IPS-18c (cell line): ENCODE results near the gene GNMT.
"Not testable (repeated sequence)": the region's sequence is repeated elsewhere in the genome, so short reads cannot be mapped to it uniquely, and the experiment has no call there.

ENCODE experiments used
- H3K4me3 ChIP-seq: 2 replicates; pipeline ENCODE4 v1.7.0; 2013; ENCODE audit warnings: low read depth, mild to moderate bottlenecking, low read length, moderate library complexity; ENCODE audit not compliant: insufficient read depth
- H3K9me3 ChIP-seq: one replicate; pipeline ENCODE4 v1.6.1; 2013; ENCODE audit warnings: mild to moderate bottlenecking, low read length, moderate library complexity; ENCODE audit not compliant: control insufficient read depth, insufficient read depth

Gene GNMT

GRCh38 chr6:42988486-42989020, 28.0 kb downstream of the GNMT start:
- no peak overlapping the region for H3K4me3 ChIP-seq
- no peaks in the 10 kb centered on the region for H3K9me3 ChIP-seq

- H3K4me3 ChIP-seq, result no peak overlapping the region
- no peaks in the 10 kb centered on the region for H3K9me3 ChIP-seq
These were observed 29.4 kb downstream of the GNMT start for GRCh38 chr6:42989923-42990322.

DNA sequence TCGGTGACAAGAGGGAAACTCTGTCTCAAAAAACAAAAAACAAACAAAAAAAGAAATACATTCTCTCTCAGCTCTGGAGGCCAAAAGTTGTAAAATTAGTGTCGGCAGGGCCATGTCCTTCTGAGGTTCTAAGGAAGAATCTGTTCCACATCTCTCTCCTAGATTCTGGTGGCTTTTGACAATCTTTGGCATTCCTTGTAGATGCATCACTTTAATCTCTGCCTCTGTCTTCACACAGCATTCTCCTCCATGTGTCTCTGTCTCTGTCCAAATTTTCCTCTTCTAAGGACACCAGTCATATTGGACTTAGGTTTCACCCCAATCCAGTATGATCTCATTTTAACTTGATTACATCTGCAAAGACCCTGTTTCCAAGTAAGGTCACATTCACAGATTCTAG, 32.9 kb downstream of the GNMT start:
- Histone ChIP-seq H3K9me3 (no peaks in the 10 kb centered on the region), H3K4me3 (no peak overlapping the region)

GRCh38 chr6:42996513-42996912, 36.0 kb downstream of the GNMT start:
- Histone ChIP-seq H3K9me3 (no peaks in the 10 kb centered on the region), H3K4me3 (no peak overlapping the region)

DNA sequence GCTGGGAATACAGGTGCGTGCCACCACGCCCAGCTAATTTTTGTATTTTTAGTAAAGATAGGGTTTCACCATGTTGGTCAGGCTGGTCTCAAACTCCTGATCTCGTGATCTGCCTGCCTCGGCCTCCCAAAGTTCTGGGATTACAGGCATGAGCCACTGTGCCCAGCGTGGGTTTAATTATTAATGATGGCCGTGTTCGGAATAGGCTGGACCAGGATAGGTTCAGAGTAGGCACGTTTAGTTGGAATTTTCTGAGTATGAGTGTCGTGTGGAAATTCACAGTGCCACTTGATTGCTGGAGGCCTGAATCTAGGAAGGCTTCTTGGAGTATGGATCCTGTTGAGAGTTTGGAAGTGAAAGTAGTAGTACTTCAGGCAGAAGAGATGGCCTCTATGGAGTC, 37.7 kb downstream of the GNMT start:
- not testable (repeated sequence) for H3K4me3 ChIP-seq, H3K9me3 ChIP-seq

GRCh38 chr6:43001843-43002242, 41.3 kb downstream of the GNMT start:
- H3K9me3 ChIP-seq, result peaks cover 2% of the 10 kb centered on the region
- H3K4me3 ChIP-seq, result no peak overlapping the region

GRCh38 chr6:43005844-43006243, 45.3 kb downstream of the GNMT start:
- no peak overlapping the region for H3K4me3 ChIP-seq
- peaks cover 2% of the 10 kb centered on the region for H3K9me3 ChIP-seq

GRCh38 chr6:43006251-43006650, 45.7 kb downstream of the GNMT start:
- Histone ChIP-seq H3K4me3 (no peak overlapping the region), H3K9me3 (peaks cover 2% of the 10 kb centered on the region)

DNA sequence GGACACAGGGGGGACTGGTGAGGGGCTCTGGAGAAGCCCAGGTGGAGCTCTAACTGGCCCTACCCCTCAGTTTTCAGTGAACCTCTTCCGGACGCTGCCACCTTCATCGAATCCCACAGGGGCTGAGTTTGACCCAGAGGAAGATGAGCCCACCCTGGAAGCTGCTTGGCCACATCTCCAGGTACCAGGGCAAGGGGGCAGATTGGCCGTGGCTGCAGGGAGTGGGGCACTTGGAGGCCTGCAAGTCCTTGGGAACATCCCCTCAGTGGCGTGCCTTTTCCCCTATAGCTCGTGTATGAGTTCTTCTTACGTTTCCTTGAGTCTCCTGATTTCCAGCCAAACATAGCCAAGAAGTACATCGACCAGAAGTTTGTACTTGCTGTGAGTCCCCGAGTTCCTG, 46.6 kb downstream of the GNMT start:
- Histone ChIP-seq H3K4me3 (no peak overlapping the region), H3K9me3 (peaks cover 2% of the 10 kb centered on the region)

- no peak overlapping the region for H3K4me3 ChIP-seq
- H3K9me3 ChIP-seq, result no peaks in the 10 kb centered on the region
These were observed 48.6 kb downstream of the GNMT start for GRCh38 chr6:43009124-43009523.

GRCh38 chr6:43011207-43011606, 50.7 kb downstream of the GNMT start:
- H3K9me3 ChIP-seq, result no peaks in the 10 kb centered on the region
- no peak overlapping the region for H3K4me3 ChIP-seq

DNA sequence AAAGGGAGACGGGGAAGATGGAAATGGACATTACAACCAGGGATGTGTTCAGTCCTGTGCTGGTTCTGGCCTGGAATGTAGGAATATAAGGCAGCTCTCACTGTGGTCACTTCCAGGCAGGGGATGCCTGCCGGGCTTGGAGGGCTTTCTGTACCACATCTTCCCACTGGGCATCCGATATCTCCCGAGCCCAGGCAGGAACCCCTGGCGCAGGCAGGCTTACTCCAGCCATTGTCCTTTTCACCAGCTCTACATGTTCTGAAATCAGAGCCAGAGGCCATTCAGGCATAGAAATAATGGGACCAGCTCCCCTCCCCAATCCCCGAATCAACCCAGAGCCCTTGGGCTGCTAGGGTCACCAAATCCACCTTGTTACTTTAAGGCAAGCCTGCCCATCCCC, 51.8 kb downstream of the GNMT start:
- H3K9me3 ChIP-seq, result no peaks in the 10 kb centered on the region
- no peak overlapping the region; the same call in 1 of the 2 replicates for H3K4me3 ChIP-seq

DNA sequence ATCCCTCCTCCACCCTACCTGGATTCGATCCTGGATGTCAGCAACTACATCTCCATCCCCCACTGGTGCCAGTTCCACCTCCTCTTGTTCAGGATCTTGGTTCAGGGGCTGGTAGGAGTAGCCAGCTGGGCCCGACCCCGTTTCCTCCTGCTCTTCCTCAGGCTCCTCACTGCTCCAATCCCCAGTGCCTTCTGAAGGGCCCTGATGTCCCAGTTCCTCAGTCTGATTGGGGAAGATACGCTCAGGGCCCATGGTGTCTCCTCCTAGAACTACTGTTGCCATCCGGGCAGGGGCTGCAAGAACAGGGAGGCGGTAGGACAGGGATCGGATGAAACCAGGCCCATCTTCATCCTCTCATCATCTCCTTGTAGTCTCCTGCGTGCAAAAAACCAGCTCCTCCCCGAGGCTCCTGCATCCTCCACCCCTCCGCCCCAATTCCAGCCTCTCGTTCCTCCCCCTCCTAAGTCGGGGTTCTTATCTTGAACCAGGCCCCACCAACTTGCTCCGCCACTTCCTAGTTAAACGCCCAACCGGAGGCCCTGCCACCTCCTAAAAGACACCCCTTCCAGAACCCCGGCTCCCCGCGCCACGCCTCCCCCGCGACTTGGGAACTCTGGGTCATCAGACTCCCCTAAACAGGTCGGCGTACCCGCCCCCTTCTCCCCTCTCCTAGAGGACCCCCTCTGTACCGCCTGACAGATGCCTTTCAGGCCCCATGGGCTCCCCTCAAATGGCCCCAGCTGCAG, 52.7 kb downstream of the GNMT start:
- peak overlapping the region; percentile 70 for H3K4me3 ChIP-seq

More for the DNA sequence above, 52.7 kb downstream of the GNMT start:
- H3K9me3 ChIP-seq, result no peaks in the 10 kb centered on the region
